AG04450 (cell line): ENCODE data around the gene CTBP2. TPM values are rescaled to one million over a fixed set of nuclear protein-coding genes. Genes with fewer than 3 reads are reported as not detected.

Source experiments
- CTCF ChIA-PET: fragments of 300-600, 350-600 bp; formaldehyde crosslinking; extraction: SDS; loops from one replicate; lab custom pipeline; 2022; ENCODE audit warnings: antibody characterized with exemption, inconsistent platforms; lab: Charles Lee
- POLR2A ChIA-PET: fragments of 350-600 bp; formaldehyde crosslinking; extraction: SDS; loops from one replicate; lab custom pipeline; 2021; ENCODE audit warnings: antibody characterized with exemption, inconsistent platforms; lab: Yijun Ruan, JAX
- DNase-seq: peaks from one replicate; pipeline ENCODE4 v3.0.0-alpha.2; 2011; ENCODE audit warnings: low read depth, low spot score
- H3K27ac ChIP-seq: one replicate; pipeline ENCODE4 v1.5.1; 2012; ENCODE audit warnings: low read depth, low read length, control low read depth
- H3K27me3 ChIP-seq: one replicate; pipeline ENCODE4 v1.6.0; 2012; ENCODE audit warnings: low read length; ENCODE audit not compliant: control insufficient read depth, insufficient read depth
- H3K4me3 ChIP-seq: 2 replicates; pipeline ENCODE4 v1.5.1; 2011; ENCODE audit warnings: mild to moderate bottlenecking, low read depth, low read length, control low read depth
- H3K9me3 ChIP-seq: 2 replicates; pipeline ENCODE4 v1.5.1; 2012; ENCODE audit warnings: low read length; ENCODE audit not compliant: control insufficient read depth, insufficient read depth
- CTCF ChIP-seq: IDR thresholded peaks from 2 replicates; pipeline ENCODE4 v1.5.1; 2011; ENCODE audit warnings: low read depth, low read length, control low read depth, inconsistent platforms
- polyA plus RNA-seq: library from polyadenylated mRNA; depleted of rRNA; stranded (reverse); fragments of >200 nt; gene quantifications from 2 replicates; pipeline ENCODE4 v1.2.3, GENCODE V29; 2011

The CTBP2 gene
- polyA plus RNA-seq, 1 experiment, result 52.5 TPM

GRCh38 chr10:125101049-125101448, 59.3 kb downstream of the CTBP2 start:
- Histone ChIP-seq H3K27ac (no peak overlapping the region), H3K27me3 (no peaks in the 10 kb centered on the region), H3K9me3 (no peaks in the 10 kb centered on the region), H3K4me3 (no peak overlapping the region)
- no peak for DNase-seq
- ChIA-PET CTCF (no interaction called here), POLR2A (no interaction called here)
- TF ChIP-seq CTCF, result no peak

- ChIA-PET CTCF (interaction anchor here (1.6 kb wide), 1 partner anchor 49 kb away, joined by 3 read pairs; no protein-coding TSS in a partner anchor), POLR2A (no interaction called here)
- no peak for TF ChIP-seq CTCF
- no peak for DNase-seq
- no peaks in the 10 kb centered on the region for H3K9me3 ChIP-seq
- no peaks in the 10 kb centered on the region for H3K27me3 ChIP-seq
- H3K4me3 ChIP-seq, result no peak overlapping the region
- H3K27ac ChIP-seq, result no peak overlapping the region
Observed at GRCh38 chr10:125097409-125098070, 62.8 kb downstream of the CTBP2 start.

- ChIA-PET POLR2A (no interaction called here), CTCF (interaction anchor here (0.7 to 1.6 kb wide), 3 partner anchors 10 to 49 kb away, joined by 3 to 4 read pairs (median 3); no protein-coding TSS in a partner anchor)
- Histone ChIP-seq H3K9me3 (no peaks in the 10 kb centered on the region), H3K27me3 (no peaks in the 10 kb centered on the region), H3K27ac (no peak overlapping the region), H3K4me3 (no peak overlapping the region)
- DNase-seq, result no peak
- TF ChIP-seq CTCF, result no peak
Observed at GRCh38 chr10:125096975-125097374, 63.4 kb downstream of the CTBP2 start.

GRCh38 chr10:125096371-125096770, 64.0 kb downstream of the CTBP2 start:
- POLR2A ChIA-PET, result no interaction called here
- Histone ChIP-seq H3K4me3 (no peak overlapping the region), H3K9me3 (no peaks in the 10 kb centered on the region), H3K27me3 (no peaks in the 10 kb centered on the region), H3K27ac (no peak overlapping the region)
- CTCF ChIA-PET, result interaction anchor here (0.6 to 1.6 kb wide), 4 partner anchors 9 to 98 kb away, joined by 3 to 4 read pairs (median 3); no protein-coding TSS in a partner anchor
- TF ChIP-seq CTCF, result no peak
- no peak for DNase-seq

GRCh38 chr10:125095776-125096175, 64.6 kb downstream of the CTBP2 start:
- TF ChIP-seq CTCF, result no peak
- CTCF ChIA-PET, result interaction anchor here (1.3 to 1.6 kb wide), 2 partner anchors 12 to 47 kb away, joined by 3 read pairs; no protein-coding TSS in a partner anchor
- H3K9me3 ChIP-seq, result no peaks in the 10 kb centered on the region
- POLR2A ChIA-PET, result no interaction called here
- DNase-seq, result no peak
- no peaks in the 10 kb centered on the region for H3K27me3 ChIP-seq
- no peak overlapping the region for H3K4me3 ChIP-seq
- H3K27ac ChIP-seq, result no peak overlapping the region
